ENCODE data around the gene FAM25A.
"Not testable (repeated sequence)": the region's sequence is repeated elsewhere in the genome, so short reads cannot be mapped to it uniquely, and the experiment has no call there.

FAM25A gene

GRCh38 chr10:87020056-87020455 is at the start of gene FAM25A:
Gene FAM25A (plus strand): TSS chr10:87020294. CDS start chr10:87020325, 31 bp downstream.
- not testable (repeated sequence) for H3K27me3 Mint-ChIP-seq, H3K4me3 Mint-ChIP-seq, H3K36me3 Mint-ChIP-seq

DNA sequence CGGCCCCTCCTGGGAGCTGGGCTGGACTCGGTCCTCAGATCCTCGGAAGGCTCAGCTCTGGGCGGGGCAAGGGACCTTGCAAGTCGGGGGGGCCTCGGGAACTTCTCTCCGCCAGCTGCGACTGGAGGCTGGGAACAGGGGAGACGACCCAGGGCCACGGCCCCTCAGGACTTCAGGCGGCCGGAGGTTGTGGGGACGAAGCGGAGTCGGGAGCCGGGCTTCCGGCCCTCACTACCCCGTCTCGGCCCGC is 49.2 kb upstream of the FAM25A start:
- no peaks in the 10 kb centered on the region for H3K36me3 Mint-ChIP-seq
- H3K27me3 Mint-ChIP-seq: no peaks in the 10 kb centered on the region
- H3K27ac Mint-ChIP-seq: peak overlapping the region; percentile 67
- peak overlapping the region; percentile 80 for H3K4me3 Mint-ChIP-seq
- H3K4me1 Mint-ChIP-seq (ENCODE audit: low read depth): peaks cover 42% of the 10 kb centered on the region
- H3K9me3 Mint-ChIP-seq (ENCODE audit: low read depth): no peaks in the 10 kb centered on the region

More at GRCh38 chr10:87020056-87020455, at the start of gene FAM25A:
- H3K9me3 Mint-ChIP-seq (ENCODE audit: low read depth); H3K4me1 Mint-ChIP-seq (ENCODE audit: low read depth); H3K27ac Mint-ChIP-seq: not testable (repeated sequence)

- Mint-ChIP-seq H3K36me3 (no peaks in the 10 kb centered on the region), H3K4me3 (peak overlapping the region; percentile 85), H3K9me3 (ENCODE audit: low read depth) (no peaks in the 10 kb centered on the region), H3K27me3 (no peaks in the 10 kb centered on the region), H3K27ac (peak overlapping the region; percentile 95), H3K4me1 (ENCODE audit: low read depth) (peaks cover 37% of the 10 kb centered on the region)
Measured at GRCh38 chr10:86971232-86971991, 48.7 kb upstream of the FAM25A start.

- Mint-ChIP-seq H3K9me3 (ENCODE audit: low read depth) (no peaks in the 10 kb centered on the region), H3K4me3 (peak overlapping the region; percentile 85), H3K36me3 (no peaks in the 10 kb centered on the region), H3K27ac (peak overlapping the region; percentile 56), H3K27me3 (no peaks in the 10 kb centered on the region), H3K4me1 (ENCODE audit: low read depth) (peaks cover 29% of the 10 kb centered on the region)
Measured at GRCh38 chr10:86972613-86973380, 47.3 kb upstream of the FAM25A start.

DNA sequence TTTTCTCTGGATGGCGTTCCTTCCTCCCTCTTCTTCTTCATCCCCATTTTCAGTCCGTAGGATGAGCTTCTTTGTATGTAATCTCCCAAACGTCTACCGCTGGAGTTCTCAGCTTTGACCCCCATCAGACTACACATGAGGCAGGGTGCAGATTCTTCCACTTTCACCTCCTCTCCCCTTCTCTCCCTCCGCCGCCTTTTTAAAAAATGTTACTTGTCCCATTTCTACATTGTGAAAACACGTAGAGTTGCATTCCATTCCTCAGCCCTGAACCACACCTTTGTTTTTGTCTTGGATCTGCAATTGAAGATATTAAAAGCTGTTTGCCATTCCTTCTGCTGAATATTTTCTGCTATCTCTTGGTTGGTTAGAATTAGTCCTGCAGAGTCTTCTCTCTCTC is 45.6 kb upstream of the FAM25A start:
- Mint-ChIP-seq H3K9me3 (ENCODE audit: low read depth) (no peaks in the 10 kb centered on the region), H3K4me3 (no peak overlapping the region), H3K36me3 (no peaks in the 10 kb centered on the region), H3K4me1 (ENCODE audit: low read depth) (peaks cover 21% of the 10 kb centered on the region), H3K27ac (no peak overlapping the region), H3K27me3 (no peaks in the 10 kb centered on the region)

GRCh38 chr10:86976362-86977056 is 43.6 kb upstream of the FAM25A start:
- Mint-ChIP-seq H3K4me3 (no peak overlapping the region), H3K4me1 (ENCODE audit: low read depth) (peaks cover 9% of the 10 kb centered on the region), H3K36me3 (no peaks in the 10 kb centered on the region), H3K27ac (no peak overlapping the region), H3K9me3 (ENCODE audit: low read depth) (no peaks in the 10 kb centered on the region), H3K27me3 (no peaks in the 10 kb centered on the region)

DNA sequence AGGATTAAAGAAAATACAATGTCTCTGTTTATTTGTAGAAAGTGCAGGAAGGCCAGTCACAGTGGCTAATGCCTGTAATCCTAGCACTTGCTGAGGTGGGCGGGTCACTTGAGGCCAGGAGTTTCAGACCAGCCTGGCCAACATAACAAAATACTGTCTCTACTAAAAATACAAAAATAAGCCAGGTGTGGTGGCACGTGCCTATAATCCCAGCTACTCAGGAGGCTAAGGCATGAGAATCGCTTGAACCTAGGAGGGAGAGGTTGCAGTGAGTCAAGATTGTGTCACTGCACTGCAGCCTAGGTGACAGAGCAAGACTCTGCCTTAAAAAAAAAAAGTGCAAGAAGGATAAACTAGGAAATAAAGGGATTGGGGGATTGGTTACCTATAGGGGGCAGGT is 41.6 kb upstream of the FAM25A start:
- H3K36me3 Mint-ChIP-seq; H3K27me3 Mint-ChIP-seq; H3K4me1 Mint-ChIP-seq (ENCODE audit: low read depth); H3K9me3 Mint-ChIP-seq (ENCODE audit: low read depth); H3K27ac Mint-ChIP-seq; H3K4me3 Mint-ChIP-seq: not testable (repeated sequence)

GRCh38 chr10:86979296-86979818 is 40.7 kb upstream of the FAM25A start:
- Mint-ChIP-seq H3K4me3 (no peak overlapping the region), H3K27ac (no peak overlapping the region), H3K36me3 (no peaks in the 10 kb centered on the region), H3K9me3 (ENCODE audit: low read depth) (no peaks in the 10 kb centered on the region), H3K27me3 (no peaks in the 10 kb centered on the region), H3K4me1 (ENCODE audit: low read depth) (no peaks in the 10 kb centered on the region)

DNA sequence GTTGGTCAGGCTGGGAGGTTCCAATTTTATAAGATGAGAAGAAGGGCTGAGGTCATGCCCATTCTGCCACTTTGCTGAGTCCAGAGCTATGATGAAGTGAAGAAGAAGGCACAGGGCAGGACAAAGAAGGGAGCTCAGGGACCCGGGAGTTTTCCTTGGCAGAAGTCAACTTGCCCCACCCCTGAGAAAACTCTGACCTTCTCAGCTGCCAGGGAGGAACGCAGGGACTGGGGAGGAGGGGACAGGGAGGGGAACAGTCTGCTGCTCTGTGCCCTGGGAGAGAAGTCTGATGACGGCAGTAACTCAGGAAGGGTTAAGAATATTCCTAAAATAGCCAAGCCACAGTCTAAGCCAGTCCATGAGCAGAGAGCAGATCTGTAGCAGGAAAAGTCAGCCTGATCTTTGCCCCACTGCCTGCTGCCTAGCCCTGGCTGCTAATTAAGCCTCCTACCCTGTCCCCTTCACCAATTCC is 40.1 kb upstream of the FAM25A start:
- Mint-ChIP-seq H3K4me3 (no peak overlapping the region), H3K27ac (no peak overlapping the region), H3K9me3 (ENCODE audit: low read depth) (no peaks in the 10 kb centered on the region), H3K27me3 (no peaks in the 10 kb centered on the region), H3K36me3 (no peaks in the 10 kb centered on the region), H3K4me1 (ENCODE audit: low read depth) (no peaks in the 10 kb centered on the region)

- H3K36me3 Mint-ChIP-seq; H3K4me1 Mint-ChIP-seq (ENCODE audit: low read depth); H3K4me3 Mint-ChIP-seq; H3K9me3 Mint-ChIP-seq (ENCODE audit: low read depth); H3K27ac Mint-ChIP-seq; H3K27me3 Mint-ChIP-seq: not testable (repeated sequence)
Measured at GRCh38 chr10:86981020-86981419, 39.1 kb upstream of the FAM25A start.

- no peaks in the 10 kb centered on the region for H3K9me3 Mint-ChIP-seq (ENCODE audit: low read depth)
- no peaks in the 10 kb centered on the region for H3K4me1 Mint-ChIP-seq (ENCODE audit: low read depth)
- H3K27ac Mint-ChIP-seq: no peak overlapping the region
- H3K27me3 Mint-ChIP-seq: no peaks in the 10 kb centered on the region
- no peak overlapping the region for H3K4me3 Mint-ChIP-seq
- H3K36me3 Mint-ChIP-seq: no peaks in the 10 kb centered on the region
Measured at GRCh38 chr10:86981716-86982115, 38.4 kb upstream of the FAM25A start.

DNA sequence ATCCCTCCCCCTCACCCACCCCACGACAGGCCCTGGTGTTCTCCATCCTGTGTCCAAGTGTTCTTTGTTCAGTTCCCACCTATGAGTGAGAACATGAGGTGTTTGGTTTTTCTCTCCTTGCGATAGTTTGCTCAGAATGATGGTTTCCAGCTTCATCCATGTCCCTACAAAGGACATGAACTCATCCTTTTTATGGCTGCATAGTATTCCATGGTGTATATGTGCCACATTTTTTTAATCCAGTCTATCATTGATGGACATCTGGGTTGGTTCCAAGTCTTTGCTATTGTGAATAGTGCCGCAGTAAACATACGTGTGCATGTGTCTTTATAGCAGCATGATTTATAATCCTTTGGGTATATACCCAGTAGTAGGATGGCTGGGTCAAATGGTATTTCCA is 35.6 kb upstream of the FAM25A start:
- not testable (repeated sequence) for H3K27ac Mint-ChIP-seq; H3K36me3 Mint-ChIP-seq; H3K4me3 Mint-ChIP-seq; H3K27me3 Mint-ChIP-seq; H3K9me3 Mint-ChIP-seq (ENCODE audit: low read depth); H3K4me1 Mint-ChIP-seq (ENCODE audit: low read depth)

- no peak overlapping the region for H3K27ac Mint-ChIP-seq
- H3K36me3 Mint-ChIP-seq: no peaks in the 10 kb centered on the region
- no peaks in the 10 kb centered on the region for H3K4me1 Mint-ChIP-seq (ENCODE audit: low read depth)
- H3K9me3 Mint-ChIP-seq (ENCODE audit: low read depth): no peaks in the 10 kb centered on the region
- H3K27me3 Mint-ChIP-seq: no peaks in the 10 kb centered on the region
- no peak overlapping the region for H3K4me3 Mint-ChIP-seq
Measured at GRCh38 chr10:86988520-86988919, 31.6 kb upstream of the FAM25A start.

DNA sequence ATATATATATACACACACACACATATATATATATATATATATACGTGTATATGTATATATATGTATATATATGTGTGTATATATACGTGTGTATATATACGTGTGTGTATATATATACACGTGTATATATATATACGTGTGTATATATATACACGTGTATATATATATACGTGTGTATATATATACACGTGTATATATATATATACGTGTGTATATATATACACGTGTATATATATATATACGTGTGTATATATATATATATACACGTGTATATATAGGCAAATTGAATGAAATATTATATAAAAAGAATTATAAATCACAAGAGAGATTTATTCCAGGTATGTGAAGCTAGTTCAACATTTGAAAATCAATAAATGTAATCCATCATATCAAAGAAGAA is 28.7 kb upstream of the FAM25A start:
- not testable (repeated sequence) for H3K4me1 Mint-ChIP-seq (ENCODE audit: low read depth); H3K9me3 Mint-ChIP-seq (ENCODE audit: low read depth); H3K4me3 Mint-ChIP-seq; H3K27me3 Mint-ChIP-seq; H3K36me3 Mint-ChIP-seq; H3K27ac Mint-ChIP-seq

- no peaks in the 10 kb centered on the region for H3K9me3 Mint-ChIP-seq (ENCODE audit: low read depth)
- no peak overlapping the region for H3K27ac Mint-ChIP-seq
- H3K4me1 Mint-ChIP-seq (ENCODE audit: low read depth): no peaks in the 10 kb centered on the region
- H3K27me3 Mint-ChIP-seq: no peaks in the 10 kb centered on the region
- no peak overlapping the region for H3K4me3 Mint-ChIP-seq
- H3K36me3 Mint-ChIP-seq: no peaks in the 10 kb centered on the region
Measured at GRCh38 chr10:86992456-86992855, 27.6 kb upstream of the FAM25A start.

All from activated naive CD8-positive, alpha-beta T cell (primary cell).